HepG2 (cell line): ENCODE measurements around the gene PLVAP. TPM values are rescaled to one million over a fixed set of nuclear protein-coding genes. Genes with fewer than 3 reads are reported as not detected.

Source experiments
- ADNP ChIP-seq: sonication (generic); formaldehyde crosslinking; IDR thresholded peaks from 2 replicates; pipeline ENCODE4 v1.4.0; 2020; ENCODE audit warnings: missing genetic modification reagents
- ATF1 ChIP-seq: IDR thresholded peaks from 2 replicates; pipeline ENCODE4 v1.6.1; 2016; ENCODE audit warnings: mild to moderate bottlenecking, control low read depth
- CBX1 ChIP-seq: IDR thresholded peaks from one replicate; pipeline ENCODE4 v1.6.1; 2016; ENCODE audit warnings: antibody characterized with exemption, low read depth
- FOXJ3 ChIP-seq: sonication (generic); formaldehyde crosslinking; IDR thresholded peaks from 2 replicates; pipeline ENCODE4 v1.4.0; 2020; ENCODE audit warnings: missing genetic modification reagents, mild to moderate bottlenecking, borderline replicate concordance
- FOXM1 ChIP-seq: sonication (generic); formaldehyde crosslinking; IDR thresholded peaks from 2 replicates; pipeline ENCODE4 v1.5.0; 2020; ENCODE audit warnings: missing genetic modification reagents
- FOXO1 ChIP-seq: sonication (generic); formaldehyde crosslinking; IDR thresholded peaks from 2 replicates; pipeline ENCODE4 v1.4.0; 2020; ENCODE audit warnings: missing genetic modification reagents
- HNRNPUL1 ChIP-seq: fragments of 200-400 bp; formaldehyde crosslinking; IDR thresholded peaks from 2 replicates; pipeline ENCODE4 v1.6.1; 2017; ENCODE audit warnings: low read depth, mild to moderate bottlenecking, low read length, moderate library complexity
- KDM6A ChIP-seq: IDR thresholded peaks from 2 replicates; pipeline ENCODE4 v1.6.1; 2016; ENCODE audit warnings: low read depth
- PHF5A ChIP-seq: IDR thresholded peaks from one replicate; pipeline ENCODE4 v1.6.1; 2018; ENCODE audit warnings: low read depth, missing genetic modification reagents; ENCODE audit not compliant: unreplicated experiment
- RAD21 ChIP-seq: fragments of 450-650 bp; formaldehyde crosslinking; IDR thresholded peaks from 2 replicates; pipeline ENCODE4 v1.5.0; 2020; ENCODE audit warnings: mild to moderate bottlenecking
- STAG1 ChIP-seq: sonication (generic); formaldehyde crosslinking; IDR thresholded peaks from 2 replicates; pipeline ENCODE4 v1.4.0; 2020; ENCODE audit warnings: missing genetic modification reagents
- TEAD2 ChIP-seq: sonication (generic); formaldehyde crosslinking; IDR thresholded peaks from 2 replicates; pipeline ENCODE4 v1.9.0; 2021; ENCODE audit warnings: missing genetic modification reagents
- ZBTB20 ChIP-seq: sonication (generic); formaldehyde crosslinking; IDR thresholded peaks from 2 replicates; pipeline ENCODE4 v1.8.1; 2023; ENCODE audit warnings: missing genetic modification reagents, low read depth, mild to moderate bottlenecking, borderline replicate concordance
- ZEB1 ChIP-seq: IDR thresholded peaks from 2 replicates; pipeline ENCODE4 v1.6.1; 2012; ENCODE audit warnings: mild to moderate bottlenecking, low read depth, inconsistent platforms; ENCODE audit not compliant: insufficient replicate concordance
- ZNF251 ChIP-seq: sonication (generic); formaldehyde crosslinking; IDR thresholded peaks from 2 replicates; pipeline ENCODE4 v1.9.0; 2021; ENCODE audit warnings: mild to moderate bottlenecking, missing genetic modification reagents
- ZNF589 ChIP-seq: sonication (generic); formaldehyde crosslinking; conservative IDR thresholded peaks from 2 replicates; pipeline ENCODE4 v1.8.0; 2022; ENCODE audit warnings: mild to moderate bottlenecking, moderate library complexity, missing genetic modification reagents
- ZNF615 ChIP-seq: sonication (generic); formaldehyde crosslinking; IDR thresholded peaks from 2 replicates; pipeline ENCODE4 v1.5.0; 2020; ENCODE audit warnings: mild to moderate bottlenecking, missing genetic modification reagents, borderline replicate concordance
- ZZZ3 ChIP-seq: sonication (generic); formaldehyde crosslinking; IDR thresholded peaks from 2 replicates; pipeline ENCODE4 v1.4.0; 2020; ENCODE audit warnings: missing genetic modification reagents, mild to moderate bottlenecking, borderline replicate concordance
- polyA plus RNA-seq, 8 experiments: library from polyadenylated mRNA; depleted of rRNA in 3 of 8; stranded (reverse) in 7 of 8; unstranded in 1 of 8; fragments of >200 nt; fragmentation: Illumina TruSeq in 4 of 8; extraction: Trizol in 4 of 8; gene quantifications; 2 replicates each; pipeline versions ENCODE4 v1.2.1 to v1.2.3, GENCODE V29; 2011 to 2016; ENCODE audit warnings: low read depth in 4 of 8, missing spikeins in 1 of 8, mixed read lengths in 1 of 8; ENCODE audit not compliant: insufficient read depth in 1 of 8
- total RNA-seq, 5 experiments: library from RNA; depleted of rRNA; stranded (reverse); fragments of >200 nt; fragmentation: Illumina TruSeq; extraction: Trizol; gene quantifications; 2 replicates each; pipeline ENCODE4 v1.2.3, GENCODE V29; 2016; ENCODE audit warnings: low read depth in 1 of 5
- TF ChIP-seq, protein P1 (sequence below): sonication (generic); formaldehyde crosslinking; IDR thresholded peaks from 2 replicates; pipeline ENCODE4 v1.5.0; 2020; ENCODE audit warnings: mild to moderate bottlenecking, missing genetic modification reagents
- TF ChIP-seq, protein P2 (sequence below): sonication (generic); formaldehyde crosslinking; IDR thresholded peaks from 2 replicates; pipeline ENCODE4 v1.8.0; 2022; ENCODE audit warnings: missing genetic modification reagents, mild to moderate bottlenecking, moderate library complexity, borderline replicate concordance
- TF ChIP-seq, protein P3 (sequence below): sonication (generic); formaldehyde crosslinking; IDR thresholded peaks from 2 replicates; pipeline ENCODE4 v1.4.0; 2020; ENCODE audit warnings: missing genetic modification reagents
- TF ChIP-seq, protein P4 (sequence below): sonication (generic); formaldehyde crosslinking; IDR thresholded peaks from 2 replicates; pipeline ENCODE4 v1.5.1; 2020; ENCODE audit warnings: mild to moderate bottlenecking, missing genetic modification reagents, moderate library complexity

The PLVAP gene
- total and polyA plus RNA-seq, 2 of the 13 experiments (the other 11 are each of a cell fraction or from before 2014, with no cell fraction given), result 0.26 TPM; not detected in 1

DNA sequence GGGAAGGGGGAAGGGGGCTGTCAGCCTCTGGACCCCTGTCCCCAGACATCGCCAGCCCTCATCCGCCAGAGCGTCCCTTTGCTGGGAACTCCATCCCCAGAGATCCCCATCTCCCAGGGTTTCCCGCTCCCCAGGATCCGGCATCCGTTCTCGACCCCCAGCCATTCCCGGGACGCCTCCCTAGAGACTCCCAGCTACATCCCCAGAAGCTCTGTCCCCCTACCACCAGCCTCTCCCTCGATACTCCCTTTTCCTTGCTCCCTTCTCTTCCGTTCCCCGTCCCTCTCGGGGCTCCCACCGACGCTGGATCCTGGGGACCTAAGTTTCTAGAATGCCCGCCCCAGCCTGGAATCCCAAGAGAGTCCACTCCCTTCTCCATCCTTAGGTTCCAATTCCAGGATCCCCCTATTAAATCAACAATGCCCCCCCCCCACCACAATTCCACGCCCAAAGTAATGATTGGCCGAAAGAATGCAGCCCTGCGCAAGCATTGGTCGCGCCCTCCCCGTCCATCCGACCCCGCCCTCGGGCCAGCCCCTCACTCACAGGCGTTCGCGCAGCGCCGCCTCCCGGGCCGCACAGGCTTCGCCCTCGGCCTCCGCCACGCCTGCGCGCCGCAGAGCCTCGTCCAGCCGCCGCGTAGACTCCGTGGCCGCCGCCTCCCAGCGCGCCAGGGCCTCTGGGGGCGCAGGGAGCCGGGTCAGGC, 13.7 kb upstream of the PLVAP start (continued):
- TF ChIP-seq ZZZ3 (CRISPR knock-in tag) (no peak), ADNP (no peak), ZNF251 (no peak), KDM6A (no peak), CBX1 (no peak), ZNF615 (CRISPR knock-in tag) (no peak), ATF1 (no peak), PHF5A (CRISPR knock-in tag) (peak; percentile 49), ZBTB20 (no peak), RAD21 (CRISPR knock-in tag) (peak; percentile 87), FOXO1 (no peak), FOXJ3 (CRISPR knock-in tag) (no peak), TEAD2 (CRISPR knock-in tag) (no peak), ZEB1 (no peak), ZNF589 (no peak), HNRNPUL1 (no peak), STAG1 (peak; percentile 67), FOXM1 (CRISPR knock-in tag) (no peak)
- TF ChIP-seq, protein P1, sequence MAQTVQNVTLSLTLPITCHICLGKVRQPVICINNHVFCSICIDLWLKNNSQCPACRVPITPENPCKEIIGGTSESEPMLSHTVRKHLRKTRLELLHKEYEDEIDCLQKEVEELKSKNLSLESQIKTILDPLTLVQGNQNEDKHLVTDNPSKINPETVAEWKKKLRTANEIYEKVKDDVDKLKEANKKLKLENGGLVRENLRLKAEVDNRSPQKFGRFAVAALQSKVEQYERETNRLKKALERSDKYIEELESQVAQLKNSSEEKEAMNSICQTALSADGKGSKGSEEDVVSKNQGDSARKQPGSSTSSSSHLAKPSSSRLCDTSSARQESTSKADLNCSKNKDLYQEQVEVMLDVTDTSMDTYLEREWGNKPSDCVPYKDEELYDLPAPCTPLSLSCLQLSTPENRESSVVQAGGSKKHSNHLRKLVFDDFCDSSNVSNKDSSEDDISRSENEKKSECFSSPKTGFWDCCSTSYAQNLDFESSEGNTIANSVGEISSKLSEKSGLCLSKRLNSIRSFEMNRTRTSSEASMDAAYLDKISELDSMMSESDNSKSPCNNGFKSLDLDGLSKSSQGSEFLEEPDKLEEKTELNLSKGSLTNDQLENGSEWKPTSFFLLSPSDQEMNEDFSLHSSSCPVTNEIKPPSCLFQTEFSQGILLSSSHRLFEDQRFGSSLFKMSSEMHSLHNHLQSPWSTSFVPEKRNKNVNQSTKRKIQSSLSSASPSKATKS, result no peak
- TF ChIP-seq, protein P2, sequence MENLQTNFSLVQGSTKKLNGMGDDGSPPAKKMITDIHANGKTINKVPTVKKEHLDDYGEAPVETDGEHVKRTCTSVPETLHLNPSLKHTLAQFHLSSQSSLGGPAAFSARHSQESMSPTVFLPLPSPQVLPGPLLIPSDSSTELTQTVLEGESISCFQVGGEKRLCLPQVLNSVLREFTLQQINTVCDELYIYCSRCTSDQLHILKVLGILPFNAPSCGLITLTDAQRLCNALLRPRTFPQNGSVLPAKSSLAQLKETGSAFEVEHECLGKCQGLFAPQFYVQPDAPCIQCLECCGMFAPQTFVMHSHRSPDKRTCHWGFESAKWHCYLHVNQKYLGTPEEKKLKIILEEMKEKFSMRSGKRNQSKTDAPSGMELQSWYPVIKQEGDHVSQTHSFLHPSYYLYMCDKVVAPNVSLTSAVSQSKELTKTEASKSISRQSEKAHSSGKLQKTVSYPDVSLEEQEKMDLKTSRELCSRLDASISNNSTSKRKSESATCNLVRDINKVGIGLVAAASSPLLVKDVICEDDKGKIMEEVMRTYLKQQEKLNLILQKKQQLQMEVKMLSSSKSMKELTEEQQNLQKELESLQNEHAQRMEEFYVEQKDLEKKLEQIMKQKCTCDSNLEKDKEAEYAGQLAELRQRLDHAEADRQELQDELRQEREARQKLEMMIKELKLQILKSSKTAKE, result no peak
- TF ChIP-seq, protein P3, sequence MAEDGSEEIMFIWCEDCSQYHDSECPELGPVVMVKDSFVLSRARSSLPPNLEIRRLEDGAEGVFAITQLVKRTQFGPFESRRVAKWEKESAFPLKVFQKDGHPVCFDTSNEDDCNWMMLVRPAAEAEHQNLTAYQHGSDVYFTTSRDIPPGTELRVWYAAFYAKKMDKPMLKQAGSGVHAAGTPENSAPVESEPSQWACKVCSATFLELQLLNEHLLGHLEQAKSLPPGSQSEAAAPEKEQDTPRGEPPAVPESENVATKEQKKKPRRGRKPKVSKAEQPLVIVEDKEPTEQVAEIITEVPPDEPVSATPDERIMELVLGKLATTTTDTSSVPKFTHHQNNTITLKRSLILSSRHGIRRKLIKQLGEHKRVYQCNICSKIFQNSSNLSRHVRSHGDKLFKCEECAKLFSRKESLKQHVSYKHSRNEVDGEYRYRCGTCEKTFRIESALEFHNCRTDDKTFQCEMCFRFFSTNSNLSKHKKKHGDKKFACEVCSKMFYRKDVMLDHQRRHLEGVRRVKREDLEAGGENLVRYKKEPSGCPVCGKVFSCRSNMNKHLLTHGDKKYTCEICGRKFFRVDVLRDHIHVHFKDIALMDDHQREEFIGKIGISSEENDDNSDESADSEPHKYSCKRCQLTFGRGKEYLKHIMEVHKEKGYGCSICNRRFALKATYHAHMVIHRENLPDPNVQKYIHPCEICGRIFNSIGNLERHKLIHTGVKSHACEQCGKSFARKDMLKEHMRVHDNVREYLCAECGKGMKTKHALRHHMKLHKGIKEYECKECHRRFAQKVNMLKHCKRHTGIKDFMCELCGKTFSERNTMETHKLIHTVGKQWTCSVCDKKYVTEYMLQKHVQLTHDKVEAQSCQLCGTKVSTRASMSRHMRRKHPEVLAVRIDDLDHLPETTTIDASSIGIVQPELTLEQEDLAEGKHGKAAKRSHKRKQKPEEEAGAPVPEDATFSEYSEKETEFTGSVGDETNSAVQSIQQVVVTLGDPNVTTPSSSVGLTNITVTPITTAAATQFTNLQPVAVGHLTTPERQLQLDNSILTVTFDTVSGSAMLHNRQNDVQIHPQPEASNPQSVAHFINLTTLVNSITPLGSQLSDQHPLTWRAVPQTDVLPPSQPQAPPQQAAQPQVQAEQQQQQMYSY (CRISPR knock-in tag), result 0 out of 2 replicates have a peak, but pooled peaks have one; percentile 45
- TF ChIP-seq, protein P4, sequence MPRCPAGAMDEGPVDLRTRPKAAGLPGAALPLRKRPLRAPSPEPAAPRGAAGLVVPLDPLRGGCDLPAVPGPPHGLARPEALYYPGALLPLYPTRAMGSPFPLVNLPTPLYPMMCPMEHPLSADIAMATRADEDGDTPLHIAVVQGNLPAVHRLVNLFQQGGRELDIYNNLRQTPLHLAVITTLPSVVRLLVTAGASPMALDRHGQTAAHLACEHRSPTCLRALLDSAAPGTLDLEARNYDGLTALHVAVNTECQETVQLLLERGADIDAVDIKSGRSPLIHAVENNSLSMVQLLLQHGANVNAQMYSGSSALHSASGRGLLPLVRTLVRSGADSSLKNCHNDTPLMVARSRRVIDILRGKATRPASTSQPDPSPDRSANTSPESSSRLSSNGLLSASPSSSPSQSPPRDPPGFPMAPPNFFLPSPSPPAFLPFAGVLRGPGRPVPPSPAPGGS (CRISPR knock-in tag), result peak; percentile 58; the same call in 1 of the 2 replicates
